Suprapubic skin (tissue), 4 donors: ENCODE measurements around the gene ADAMTS15. TPM values are rescaled to one million over a fixed set of nuclear protein-coding genes. Genes with fewer than 3 reads are reported as not detected.

Source experiments
- DNase-seq, 2 donors: peaks; one replicate each; pipeline ENCODE4 v3.0.0-alpha.2; 2019; ENCODE audit warnings: low spot score in 2 of 2
- H3K27ac ChIP-seq: fragments of 200-600 bp; sonication (generic); one replicate; pipeline ENCODE4 v1.5.1; 2019
- H3K27me3 ChIP-seq: fragments of 200-600 bp; sonication (generic); one replicate; pipeline ENCODE4 v1.5.1; 2019
- H3K36me3 ChIP-seq: fragments of 200-600 bp; sonication (generic); one replicate; pipeline ENCODE4 v1.5.1; 2019
- H3K4me1 ChIP-seq: fragments of 200-600 bp; sonication (generic); one replicate; pipeline ENCODE4 v1.5.1; 2019
- H3K4me3 ChIP-seq: fragments of 200-600 bp; sonication (generic); one replicate; pipeline ENCODE4 v1.5.1; 2019; ENCODE audit warnings: mild to moderate bottlenecking
- H3K9me3 ChIP-seq: fragments of 200-600 bp; sonication (generic); one replicate; pipeline ENCODE4 v1.5.1; 2019
- EP300 ChIP-seq: sonication (generic); formaldehyde crosslinking; IDR thresholded peaks from one replicate; pipeline ENCODE4 v1.6.1; 2017; ENCODE audit warnings: antibody characterized with exemption
- POLR2A ChIP-seq, 2 donors: fragments of 450-650 bp; IDR thresholded peaks; one replicate each; pipeline ENCODE4 v1.6.1; 2017; ENCODE audit warnings: antibody characterized with exemption in 2 of 2, mild to moderate bottlenecking in 2 of 2, moderate library complexity in 2 of 2
- POLR2AphosphoS5 ChIP-seq, 3 donors: sonication (generic); formaldehyde crosslinking; IDR thresholded peaks; one replicate each; pipeline ENCODE4 v1.6.1; 2017; ENCODE audit warnings: antibody characterized with exemption in 3 of 3
- WGBS: methylation state at CpG from one replicate; pipeline ENCODE4 v1.1.5; 2018; 5-methylcytosine and 5-hydroxymethylcytosine counted together
- total RNA-seq, 4 donors: library from RNA; depleted of rRNA; stranded (reverse); fragments of >200 nt; gene quantifications; one replicate each; pipeline ENCODE4 v1.1.0, GENCODE V29; 2016
- TF ChIP-seq, protein P1 (sequence below), 2 donors: fragments of 200-600 bp in 1 of 2; fragments of 450-650 bp in 1 of 2; sonication (generic) in 1 of 2; IDR thresholded peaks; one replicate each; pipeline ENCODE4 v1.5.1; 2016 to 2019; ENCODE audit warnings: antibody characterized with exemption in 2 of 2, mild to moderate bottlenecking in 1 of 2, moderate library complexity in 1 of 2

Gene ADAMTS15
- total RNA-seq, 4 donors from 2014 or later: 3.8 to 7.2 (median 5.7) TPM

DNA sequence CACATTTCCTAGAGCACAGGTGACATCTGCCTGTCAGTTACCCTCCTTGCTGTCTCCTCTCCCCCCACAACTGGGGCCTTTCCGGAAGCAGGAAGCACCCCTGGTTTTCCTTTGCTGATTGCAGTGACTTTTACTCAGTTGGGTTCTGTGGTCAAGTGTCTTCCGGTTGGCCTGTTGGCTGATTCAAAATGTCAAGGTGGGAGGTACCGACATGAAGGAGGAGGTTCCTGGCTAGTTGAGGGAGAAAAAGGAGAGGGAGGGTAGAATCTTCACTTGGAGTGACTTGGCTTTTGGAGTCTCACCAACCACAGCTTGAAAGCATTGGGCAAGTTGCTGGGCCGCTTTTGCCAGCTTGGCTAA, 9.3 kb upstream of the ADAMTS15 start:
- no peaks in the 10 kb centered on the region for H3K27me3 ChIP-seq
- 75% methylated on average over 4 of the region's 4 CpGs for WGBS
- DNase-seq: no peak
- H3K27ac ChIP-seq: no peak overlapping the region
- H3K36me3 ChIP-seq: no peaks in the 10 kb centered on the region
- no peaks in the 10 kb centered on the region for H3K9me3 ChIP-seq
- TF ChIP-seq EP300: no peak
- TF ChIP-seq POLR2AphosphoS5 (IDR thresholded peaks at IDR 0.05): no peak
- TF ChIP-seq, protein P1, sequence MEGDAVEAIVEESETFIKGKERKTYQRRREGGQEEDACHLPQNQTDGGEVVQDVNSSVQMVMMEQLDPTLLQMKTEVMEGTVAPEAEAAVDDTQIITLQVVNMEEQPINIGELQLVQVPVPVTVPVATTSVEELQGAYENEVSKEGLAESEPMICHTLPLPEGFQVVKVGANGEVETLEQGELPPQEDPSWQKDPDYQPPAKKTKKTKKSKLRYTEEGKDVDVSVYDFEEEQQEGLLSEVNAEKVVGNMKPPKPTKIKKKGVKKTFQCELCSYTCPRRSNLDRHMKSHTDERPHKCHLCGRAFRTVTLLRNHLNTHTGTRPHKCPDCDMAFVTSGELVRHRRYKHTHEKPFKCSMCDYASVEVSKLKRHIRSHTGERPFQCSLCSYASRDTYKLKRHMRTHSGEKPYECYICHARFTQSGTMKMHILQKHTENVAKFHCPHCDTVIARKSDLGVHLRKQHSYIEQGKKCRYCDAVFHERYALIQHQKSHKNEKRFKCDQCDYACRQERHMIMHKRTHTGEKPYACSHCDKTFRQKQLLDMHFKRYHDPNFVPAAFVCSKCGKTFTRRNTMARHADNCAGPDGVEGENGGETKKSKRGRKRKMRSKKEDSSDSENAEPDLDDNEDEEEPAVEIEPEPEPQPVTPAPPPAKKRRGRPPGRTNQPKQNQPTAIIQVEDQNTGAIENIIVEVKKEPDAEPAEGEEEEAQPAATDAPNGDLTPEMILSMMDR (IDR thresholded peaks at IDR 0.05): no peak
- no peak for TF ChIP-seq POLR2A (IDR thresholded peaks at IDR 0.05)
- H3K4me1 ChIP-seq: peaks cover 5% of the 10 kb centered on the region
- no peak overlapping the region for H3K4me3 ChIP-seq

DNA sequence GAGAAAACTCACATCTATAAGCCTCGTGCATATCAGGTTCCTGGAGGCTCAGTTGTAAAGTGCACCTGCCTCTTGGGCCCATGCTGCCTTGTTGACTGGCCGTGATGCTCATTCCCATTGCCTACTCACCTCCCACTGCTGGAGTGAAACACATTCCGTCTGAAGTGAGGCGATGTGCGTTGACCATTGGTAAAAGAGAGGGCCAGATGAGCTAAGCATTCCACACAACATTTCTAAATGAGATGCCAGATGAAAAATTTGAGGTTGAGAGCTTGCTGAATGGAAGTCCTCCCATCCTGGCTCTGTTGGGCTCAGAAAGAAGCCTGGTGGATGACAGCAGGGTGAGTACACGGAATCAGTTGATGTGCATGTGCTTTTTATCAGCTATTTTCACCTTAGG, 8.6 kb upstream of the ADAMTS15 start:
- TF ChIP-seq, protein P1 (IDR thresholded peaks at IDR 0.05): no peak
- TF ChIP-seq POLR2AphosphoS5 (IDR thresholded peaks at IDR 0.05) (no peak), EP300 (no peak), POLR2A (IDR thresholded peaks at IDR 0.05) (no peak)
- no peaks in the 10 kb centered on the region for H3K27me3 ChIP-seq
- peaks cover 5% of the 10 kb centered on the region for H3K4me1 ChIP-seq
- no peak overlapping the region for H3K4me3 ChIP-seq
- no peaks in the 10 kb centered on the region for H3K36me3 ChIP-seq
- 77% methylated on average over 6 of the region's 6 CpGs for WGBS
- H3K27ac ChIP-seq: no peak overlapping the region
- DNase-seq: no peak
- no peaks in the 10 kb centered on the region for H3K9me3 ChIP-seq

DNA sequence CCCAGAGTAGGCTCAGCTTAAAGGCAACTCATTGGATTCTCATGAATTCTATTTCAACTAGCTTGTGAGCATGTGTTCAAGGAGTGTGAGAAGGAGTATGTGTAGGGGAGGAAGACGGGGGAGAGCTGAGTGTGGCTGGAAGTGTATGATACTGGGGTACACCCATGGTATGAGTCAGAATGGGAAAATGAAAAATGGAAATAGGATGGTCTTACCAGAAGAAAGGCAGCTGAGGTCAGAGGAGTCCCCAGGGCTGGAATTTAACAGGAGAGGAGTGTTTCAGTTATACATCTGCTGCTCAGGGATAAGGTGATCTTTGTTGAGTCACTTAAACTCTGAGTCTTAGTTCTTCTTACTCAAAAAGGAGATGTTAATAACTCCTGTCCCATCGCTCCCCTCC, 6.7 kb upstream of the ADAMTS15 start:
- no peak overlapping the region for H3K27ac ChIP-seq
- no peaks in the 10 kb centered on the region for H3K27me3 ChIP-seq
- WGBS: 88% methylated on average over 2 of the region's 2 CpGs
- TF ChIP-seq, protein P1 (IDR thresholded peaks at IDR 0.05): no peak
- TF ChIP-seq POLR2AphosphoS5 (IDR thresholded peaks at IDR 0.05) (no peak), POLR2A (IDR thresholded peaks at IDR 0.05) (no peak), EP300 (no peak)
- no peak overlapping the region for H3K4me3 ChIP-seq
- no peaks in the 10 kb centered on the region for H3K9me3 ChIP-seq
- no peaks in the 10 kb centered on the region for H3K36me3 ChIP-seq
- DNase-seq: no peak
- H3K4me1 ChIP-seq: no peaks in the 10 kb centered on the region

DNA sequence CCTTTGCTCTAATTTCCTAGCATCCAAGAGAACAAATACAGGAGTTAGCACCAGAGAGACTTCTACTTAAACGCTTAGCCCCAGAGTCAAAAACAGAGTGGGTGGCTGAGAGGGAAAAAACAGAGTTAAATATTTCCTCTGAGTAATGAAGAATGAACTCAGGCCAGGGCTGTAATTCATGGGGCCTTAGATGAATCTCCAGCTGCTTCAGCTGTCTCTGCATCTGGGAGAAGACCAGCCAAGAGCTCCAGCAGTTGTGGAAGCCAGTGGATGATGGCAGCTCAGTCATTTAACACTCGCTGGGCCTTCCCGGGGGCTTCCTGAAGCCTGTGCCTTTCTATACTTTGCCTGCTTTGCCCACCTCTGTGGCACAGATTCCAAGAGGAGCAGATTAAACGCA, 5.7 kb upstream of the ADAMTS15 start:
- H3K27me3 ChIP-seq: no peaks in the 10 kb centered on the region
- DNase-seq: no peak
- no peak for TF ChIP-seq EP300
- 49% methylated on average over 4 of the region's 4 CpGs for WGBS
- H3K27ac ChIP-seq: no peak overlapping the region
- H3K4me1 ChIP-seq: no peaks in the 10 kb centered on the region
- H3K4me3 ChIP-seq: no peak overlapping the region
- no peaks in the 10 kb centered on the region for H3K36me3 ChIP-seq
- no peaks in the 10 kb centered on the region for H3K9me3 ChIP-seq

DNA sequence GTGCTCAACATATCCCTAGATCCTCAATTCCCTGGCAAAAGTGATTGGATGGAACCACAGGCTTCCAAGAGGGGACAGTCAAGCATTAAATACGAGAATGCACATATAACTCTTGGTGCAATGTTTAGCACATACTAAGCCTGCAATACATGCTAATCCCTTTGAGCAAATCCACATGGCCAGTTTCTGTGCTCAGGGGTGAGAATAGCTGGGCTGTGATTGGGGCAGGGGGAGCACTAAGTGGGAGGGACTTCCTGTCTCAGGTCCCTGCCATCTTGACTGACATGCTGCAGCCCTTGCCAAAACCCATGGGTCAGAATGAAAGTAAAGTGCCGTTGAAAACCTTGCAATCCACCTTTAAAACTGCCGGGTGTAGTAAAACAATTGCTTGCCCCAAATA, 2.7 kb upstream of the ADAMTS15 start:
- H3K4me3 ChIP-seq: no peak overlapping the region
- H3K9me3 ChIP-seq: no peaks in the 10 kb centered on the region
- no peak for TF ChIP-seq POLR2AphosphoS5 (IDR thresholded peaks at IDR 0.05)
- TF ChIP-seq, protein P1 (IDR thresholded peaks at IDR 0.05): no peak
- TF ChIP-seq EP300: no peak
- TF ChIP-seq POLR2A (IDR thresholded peaks at IDR 0.05): no peak
- peaks cover 17% of the 10 kb centered on the region for H3K4me1 ChIP-seq
- H3K27ac ChIP-seq: no peak overlapping the region
- 100% methylated on average over 3 of the region's 3 CpGs for WGBS
- H3K36me3 ChIP-seq: no peaks in the 10 kb centered on the region
- peaks cover 20% of the 10 kb centered on the region for H3K27me3 ChIP-seq
- DNase-seq: no peak

DNA sequence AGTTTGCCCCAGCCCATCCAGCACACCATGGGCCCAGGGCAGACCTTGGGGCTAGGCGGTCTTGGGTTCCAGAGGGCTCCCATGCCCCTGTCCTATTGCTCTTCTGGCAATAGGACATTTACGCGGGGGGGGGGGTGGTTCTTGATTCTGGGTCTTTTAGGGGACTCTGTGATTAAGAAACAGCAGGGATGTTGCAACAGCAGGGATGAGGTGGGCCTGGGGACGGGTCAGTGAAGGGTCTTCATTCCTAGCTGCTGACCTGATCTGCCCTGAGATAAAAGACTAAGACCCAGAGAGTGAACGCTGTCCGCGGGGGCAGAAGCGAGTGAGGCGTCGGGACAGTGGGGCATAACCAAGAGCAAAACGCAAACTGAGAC, 418 bp upstream of the ADAMTS15 start:
- peaks cover 20% of the 10 kb centered on the region for H3K27me3 ChIP-seq
- H3K27ac ChIP-seq: peak overlapping the region; percentile 36
- H3K36me3 ChIP-seq: no peaks in the 10 kb centered on the region
- 22% methylated on average over 5 of the region's 11 CpGs for WGBS
- DNase-seq: no peak
- H3K9me3 ChIP-seq: no peaks in the 10 kb centered on the region
- H3K4me3 ChIP-seq: peak overlapping the region; percentile 61
- TF ChIP-seq EP300 (no peak), POLR2A (IDR thresholded peaks at IDR 0.05) (no peak), POLR2AphosphoS5 (IDR thresholded peaks at IDR 0.05) (no peak)
- TF ChIP-seq, protein P1 (IDR thresholded peaks at IDR 0.05): no peak
- peaks cover 26% of the 10 kb centered on the region for H3K4me1 ChIP-seq
